Measurements from ENCODE around the gene MAP4K2. TPM values are rescaled to one million over a fixed set of nuclear protein-coding genes. Genes with fewer than 3 reads are reported as not detected.

MAP4K2 gene
- total and polyA plus RNA-seq, 7 donors: 3.0 to 6.7 (median 4.5) TPM

DNA sequence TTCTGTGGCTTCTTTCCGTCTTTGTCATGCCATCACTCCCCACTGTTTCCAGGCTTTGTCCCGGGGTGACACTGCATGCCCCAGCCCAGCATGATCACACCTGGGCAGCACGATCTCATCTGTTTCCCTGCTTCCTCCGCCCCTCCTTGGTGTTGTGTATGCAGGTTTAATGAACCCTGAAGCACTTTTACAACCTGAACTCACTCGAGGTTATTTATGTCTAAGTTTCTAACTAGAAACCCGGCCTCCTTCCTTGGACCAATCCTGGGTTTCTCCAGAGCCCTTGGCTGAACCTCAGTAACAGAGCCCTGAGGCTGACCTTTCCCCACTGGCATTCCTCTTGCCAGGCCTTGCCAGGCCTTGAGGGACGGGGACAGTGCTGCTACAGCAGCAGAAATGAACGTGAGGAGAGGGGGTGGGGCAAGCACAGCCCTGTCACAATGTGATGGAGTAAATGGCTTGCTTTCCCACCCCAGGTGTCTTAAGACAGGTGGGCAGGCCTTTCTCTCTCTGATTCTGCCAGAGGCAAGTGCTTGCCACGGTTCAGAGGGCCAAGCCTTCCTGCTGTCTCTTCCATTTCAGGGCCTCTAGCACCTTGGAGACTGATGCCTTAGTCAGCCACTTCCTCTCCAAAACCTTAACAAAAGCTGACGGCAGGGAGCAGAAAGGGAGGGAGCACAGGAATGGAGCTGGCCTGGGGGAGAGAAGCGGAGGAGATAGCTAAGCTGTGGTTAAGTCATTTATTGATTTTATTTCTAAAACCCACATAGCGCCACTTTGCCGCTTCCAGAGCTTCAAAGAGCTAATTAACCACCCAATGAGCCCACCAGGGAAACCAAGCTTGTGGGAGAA lies 40.1 kb downstream of the MAP4K2 start:
- Histone ChIP-seq H3K27me3 (ENCODE audit: insufficient read depth in 3 of 3, low read length in 2 of 3) (no peaks in the 10 kb centered on the region), H3K9me3 (no peaks in the 10 kb centered on the region), H3K4me1 (peaks cover 75% of the 10 kb centered on the region), H3K4me3 (peak overlapping the region; percentile 28), H3K36me3 (ENCODE audit: insufficient read depth in 1 of 2, low read depth in 1 of 2) (peaks cover 13 to 62% of the 10 kb centered on the region in 2 donors), H3K27ac (peak overlapping the region; percentile 85)
- DNase-seq (peak; percentile 47 to 87), ATAC-seq (peak; percentile 28 to 59 (median 52))
- TF ChIP-seq, protein P1, sequence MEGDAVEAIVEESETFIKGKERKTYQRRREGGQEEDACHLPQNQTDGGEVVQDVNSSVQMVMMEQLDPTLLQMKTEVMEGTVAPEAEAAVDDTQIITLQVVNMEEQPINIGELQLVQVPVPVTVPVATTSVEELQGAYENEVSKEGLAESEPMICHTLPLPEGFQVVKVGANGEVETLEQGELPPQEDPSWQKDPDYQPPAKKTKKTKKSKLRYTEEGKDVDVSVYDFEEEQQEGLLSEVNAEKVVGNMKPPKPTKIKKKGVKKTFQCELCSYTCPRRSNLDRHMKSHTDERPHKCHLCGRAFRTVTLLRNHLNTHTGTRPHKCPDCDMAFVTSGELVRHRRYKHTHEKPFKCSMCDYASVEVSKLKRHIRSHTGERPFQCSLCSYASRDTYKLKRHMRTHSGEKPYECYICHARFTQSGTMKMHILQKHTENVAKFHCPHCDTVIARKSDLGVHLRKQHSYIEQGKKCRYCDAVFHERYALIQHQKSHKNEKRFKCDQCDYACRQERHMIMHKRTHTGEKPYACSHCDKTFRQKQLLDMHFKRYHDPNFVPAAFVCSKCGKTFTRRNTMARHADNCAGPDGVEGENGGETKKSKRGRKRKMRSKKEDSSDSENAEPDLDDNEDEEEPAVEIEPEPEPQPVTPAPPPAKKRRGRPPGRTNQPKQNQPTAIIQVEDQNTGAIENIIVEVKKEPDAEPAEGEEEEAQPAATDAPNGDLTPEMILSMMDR (IDR thresholded peaks at IDR 0.05): no peak
- intact Hi-C loops (cut with DNase I): no loop called here
- WGBS, 3 donors: 27 to 34% (median 28%) methylated on average over 13 of the region's 13 CpGs

DNA sequence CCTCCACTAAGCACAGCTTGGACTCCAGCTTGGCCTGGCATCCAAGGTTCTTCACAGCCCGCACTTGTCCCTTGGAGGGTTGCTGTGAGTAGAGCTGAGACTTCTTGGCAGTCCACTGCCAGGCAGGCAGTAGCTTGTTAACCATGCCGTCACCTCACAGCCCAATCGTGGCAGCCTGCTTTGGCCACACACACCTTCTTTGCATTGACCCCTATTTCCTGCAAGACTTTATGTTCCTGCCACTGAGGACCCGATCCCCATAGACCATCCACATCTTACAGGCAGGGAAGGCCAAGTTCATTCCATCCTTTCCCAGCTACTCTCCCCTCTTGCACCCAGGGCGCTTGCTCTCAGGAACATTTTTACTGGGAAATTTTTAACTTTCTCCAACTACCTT lies 40.7 kb downstream of the MAP4K2 start:
- no peak overlapping the region for H3K4me3 ChIP-seq
- intact Hi-C loops (cut with DNase I): no loop called here
- ATAC-seq (no peak), DNase-seq (peak; percentile 23 to 61)
- peaks cover 9 to 62% of the 10 kb centered on the region in 2 donors for H3K36me3 ChIP-seq (ENCODE audit: insufficient read depth in 1 of 2, low read depth in 1 of 2)
- H3K27ac ChIP-seq: peak overlapping the region; percentile 85
- WGBS, 3 donors: 32 to 45% (median 33%) methylated on average over 5 of the region's 5 CpGs
- no peaks in the 10 kb centered on the region for H3K9me3 ChIP-seq
- peaks cover 77% of the 10 kb centered on the region for H3K4me1 ChIP-seq
- no peaks in the 10 kb centered on the region for H3K27me3 ChIP-seq (ENCODE audit: insufficient read depth in 3 of 3, low read length in 2 of 3)
- TF ChIP-seq, protein P1 (IDR thresholded peaks at IDR 0.05): no peak

DNA sequence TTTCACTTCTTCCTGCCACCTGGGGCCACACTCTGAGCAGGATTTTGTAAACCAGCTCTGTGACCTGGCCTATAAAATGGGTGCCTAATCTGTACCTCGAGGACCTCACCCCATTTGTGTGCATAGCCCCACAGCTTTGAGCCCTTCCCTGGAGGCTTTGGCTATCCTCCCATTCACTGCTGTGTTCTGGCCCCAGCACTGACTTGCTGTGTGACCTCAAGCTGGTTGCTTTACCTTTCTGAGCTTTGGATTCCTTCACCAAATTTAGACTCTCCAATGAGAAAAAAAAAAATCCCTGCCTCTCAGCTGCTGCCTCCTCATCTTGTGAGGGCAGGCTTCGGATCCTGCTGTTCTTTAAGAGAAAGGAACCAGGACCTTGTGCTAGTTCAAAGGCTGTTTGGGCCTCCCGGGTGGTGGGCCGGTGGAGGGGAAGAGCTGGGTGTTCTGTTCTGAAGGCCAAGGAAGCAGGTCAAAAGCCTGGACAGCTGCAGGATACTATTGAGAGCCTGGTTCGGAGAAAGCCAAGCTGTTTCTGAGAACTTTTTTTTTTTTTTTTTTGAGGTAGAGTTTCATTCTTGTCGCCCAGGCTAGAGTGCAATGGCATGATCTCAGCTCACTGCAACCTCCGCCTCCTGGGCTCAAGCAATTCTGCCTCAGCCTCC lies 42.1 kb downstream of the MAP4K2 start:
- no peaks in the 10 kb centered on the region for H3K9me3 ChIP-seq
- 16 to 24% (median 20%) methylated on average over 7 of the region's 7 CpGs for WGBS, 3 donors
- peak overlapping the region; percentile 85 for H3K27ac ChIP-seq
- no peaks in the 10 kb centered on the region for H3K27me3 ChIP-seq (ENCODE audit: insufficient read depth in 3 of 3, low read length in 2 of 3)
- peaks cover 6 to 62% of the 10 kb centered on the region in 2 donors for H3K36me3 ChIP-seq (ENCODE audit: insufficient read depth in 1 of 2, low read depth in 1 of 2)
- peak overlapping the region; percentile 74 for H3K4me3 ChIP-seq
- TF ChIP-seq, protein P1 (IDR thresholded peaks at IDR 0.05): no peak
- intact Hi-C loops (cut with DNase I): loop anchor here in 1 of 2 donors (2.0 kb wide), 1 partner anchor 16 kb away; no protein-coding TSS in a partner anchor
- DNase-seq (peak; percentile 17 to 57), ATAC-seq (peak in 3 of 4 donors; percentile 2 to 4 (median 2))
- H3K4me1 ChIP-seq: peaks cover 91% of the 10 kb centered on the region

DNA sequence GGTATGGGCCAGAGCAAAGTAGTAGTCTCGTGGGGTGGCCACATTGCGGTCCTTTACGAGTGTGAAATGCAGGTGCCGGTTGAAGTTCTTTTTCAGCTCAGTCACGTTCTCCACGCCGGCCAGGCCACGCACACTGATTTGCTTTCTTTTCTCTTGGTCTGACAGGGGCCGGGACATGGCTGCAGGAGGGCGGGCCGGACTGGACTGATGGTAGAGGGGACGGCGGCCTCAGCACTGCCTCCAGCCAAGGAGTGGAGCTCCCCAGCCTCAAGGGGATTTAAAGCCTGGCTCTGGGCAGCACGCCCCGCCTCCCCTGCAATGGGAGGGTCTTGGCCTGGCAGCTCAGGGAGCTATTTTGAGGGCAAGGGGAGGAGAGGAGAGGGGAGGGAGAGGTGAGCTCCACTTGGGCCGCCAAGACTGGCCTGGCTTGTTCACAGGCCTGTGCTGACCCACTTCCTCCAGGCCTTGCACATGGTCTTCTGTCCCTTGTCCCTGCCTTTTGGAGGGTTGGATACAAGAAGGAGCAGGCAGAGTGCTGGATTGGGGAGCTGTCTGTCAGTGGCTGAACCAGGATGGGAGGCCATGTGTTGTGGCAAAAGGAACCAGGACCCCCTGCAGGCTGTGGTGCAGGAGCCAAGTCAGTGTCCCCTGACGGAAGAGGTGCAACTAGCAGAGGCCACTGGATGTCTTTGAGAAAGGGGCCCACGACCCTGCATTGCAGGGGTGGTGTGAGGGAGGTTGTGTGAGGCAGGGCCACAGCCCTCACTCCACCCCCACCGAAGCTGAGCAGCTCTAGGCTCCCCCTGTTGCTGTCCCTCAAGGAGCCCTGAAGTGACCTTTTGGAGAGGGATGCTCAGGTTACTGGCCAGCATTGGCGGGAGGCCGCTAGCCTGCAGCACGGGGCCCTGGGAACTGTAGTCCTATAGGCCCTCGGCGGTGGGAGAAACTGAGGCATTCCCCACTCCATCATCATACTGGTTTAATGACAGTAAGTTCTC lies 43.0 kb downstream of the MAP4K2 start, which contains the start of gene PYGM:
PYGM (minus strand) TSS at position 253 of the 998 bp plus-strand sequence; CDS start at position 177, 76 bp downstream.
- ATAC-seq: peak; percentile 74 to 77 (median 76)
- H3K4me1 ChIP-seq: peaks cover 94% of the 10 kb centered on the region
- H3K36me3 ChIP-seq (ENCODE audit: insufficient read depth in 1 of 2, low read depth in 1 of 2): peaks cover 6 to 61% of the 10 kb centered on the region in 2 donors
- DNase-seq: peak; percentile 87 to 94
- peak within 1 kb of the TSS; percentile 85 for H3K27ac ChIP-seq
- H3K9me3 ChIP-seq: no peaks in the 10 kb centered on the region
- TF ChIP-seq, protein P1 (IDR thresholded peaks at IDR 0.05): no peak
- 11 to 21% (median 12%) methylated on average over 22 to 24 of the region's 24 CpGs for WGBS, 3 donors
- H3K27me3 ChIP-seq (ENCODE audit: insufficient read depth in 3 of 3, low read length in 2 of 3): no peaks in the 10 kb centered on the region
- intact Hi-C loops (cut with DNase I): loop anchor here in 1 of 2 donors (2.0 kb wide), 1 partner anchor 17 kb away; no protein-coding TSS in a partner anchor
- H3K4me3 ChIP-seq: peak within 1 kb of the TSS; percentile 74

Data from psoas muscle (tissue), 8 donors.